Caco-2 (cell line): ENCODE data around the gene BEST4. TPM values are rescaled to one million over a fixed set of nuclear protein-coding genes. Genes with fewer than 3 reads are reported as not detected.

Experiments used
- BruUV-seq: library from RNA; stranded (reverse); fragments of 400-500 nt; replicated peaks from 2 replicates; lab custom pipeline; 2021; lab: Mats Ljungman, UMichigan
- CTCF ChIA-PET: fragments of 300-600 bp; sonication (Branson Sonifier 250); formaldehyde crosslinking; loops from one replicate; lab custom pipeline; 2022; ENCODE audit warnings: antibody characterized with exemption; lab: Charles Lee
- POLR2A ChIA-PET: fragments of 300-600 bp; sonication (Branson Sonifier 250); formaldehyde crosslinking; loops from one replicate; lab custom pipeline; 2022; ENCODE audit warnings: antibody characterized with exemption; lab: Charles Lee
- DNase-seq, 2 experiments: peaks; one replicate each; pipeline versions ENCODE4 v3.0.0 to v3.0.0-alpha.2; 2020 to 2022
- H3K27me3 ChIP-seq: replicated peaks from 2 replicates; pipeline ENCODE4 v1.6.0; 2011; ENCODE audit warnings: low read length; ENCODE audit not compliant: control insufficient read depth, insufficient read depth
- H3K36me3 ChIP-seq: 2 replicates; pipeline ENCODE4 v1.5.1; 2011; ENCODE audit warnings: low read length; ENCODE audit not compliant: control insufficient read depth, insufficient read depth
- H3K4me1 ChIP-seq: fragments of 250-450 bp; sonication (Bioruptor Pico); 2 replicates; pipeline ENCODE4 v1.5.1; 2020; ENCODE audit warnings: mild to moderate bottlenecking
- H3K4me3 ChIP-seq: 2 replicates; pipeline ENCODE4 v1.5.1; 2011; ENCODE audit warnings: low read depth, mild to moderate bottlenecking, control low read depth, low read length
- H3K9me3 ChIP-seq: fragments of 250-450 bp; sonication (Bioruptor Pico); 2 replicates; pipeline ENCODE4 v1.5.1; 2020; ENCODE audit warnings: mild to moderate bottlenecking, moderate library complexity
- H3K27ac Mint-ChIP-seq: one replicate; pipeline ENCODE4 v1.8.0; 2022; ENCODE audit warnings: mixed read lengths; ENCODE audit not compliant: unreplicated experiment
- H3K27me3 Mint-ChIP-seq: one replicate; pipeline ENCODE4 v1.8.0; 2022; ENCODE audit warnings: mixed read lengths; ENCODE audit not compliant: insufficient read depth, unreplicated experiment
- H3K36me3 Mint-ChIP-seq: one replicate; pipeline ENCODE4 v1.8.0; 2022; ENCODE audit warnings: mild to moderate bottlenecking, mixed read lengths; ENCODE audit not compliant: insufficient read depth, unreplicated experiment
- H3K4me1 Mint-ChIP-seq: one replicate; pipeline ENCODE4 v1.8.0; 2022; ENCODE audit warnings: low read depth, mixed read lengths; ENCODE audit not compliant: unreplicated experiment
- H3K4me3 Mint-ChIP-seq: one replicate; pipeline ENCODE4 v1.8.0; 2022; ENCODE audit warnings: mild to moderate bottlenecking, moderate library complexity, mixed read lengths; ENCODE audit not compliant: unreplicated experiment
- H3K9me3 Mint-ChIP-seq: one replicate; pipeline ENCODE4 v1.8.0; 2022; ENCODE audit warnings: mixed read lengths; ENCODE audit not compliant: unreplicated experiment
- CTCF ChIP-seq, 2 experiments: fragments of 200-600 bp in 1 of 2; IDR thresholded peaks; 1 replicate in 1 of 2; 2 replicates in 1 of 2; pipeline versions ENCODE4 v1.5.1 to v1.8.0; 2011 to 2022; ENCODE audit warnings: antibody characterized with exemption in 1 of 2, control low read depth in 1 of 2, inconsistent platforms in 1 of 2, low read depth in 1 of 2, low read length in 1 of 2, mild to moderate bottlenecking in 1 of 2, moderate library complexity in 1 of 2; ENCODE audit not compliant: insufficient read depth in 1 of 2, severe bottlenecking in 1 of 2, unreplicated experiment in 1 of 2
- intact Hi-C: fragments of 100-400 bp; cut with micrococcal nuclease; formaldehyde crosslinking; loops from one replicate; pipeline ENCODE4 v1.10.0; 2022; ENCODE audit not compliant: unreplicated experiment
- total RNA-seq: library from RNA; stranded (reverse); gene quantifications from 2 replicates; pipeline ENCODE4 v1.2.3, GENCODE V29; 2022

The BEST4 gene
- total RNA-seq, 1 experiment from 2014 or later: not detected

- H3K4me1 ChIP-seq: peaks cover 45% of the 10 kb centered on the region
- H3K27ac Mint-ChIP-seq: peak within 1 kb of the TSS; percentile 99
- POLR2A ChIA-PET: interaction anchor here (0.5 to 2.7 kb wide), 5 partner anchors 8 to 495 kb away, joined by 3 to 25 read pairs (median 6); partner anchors contain the start of genes PLK3 and RPS8
- no peak for TF ChIP-seq CTCF (IDR thresholded peaks at IDR 0.05; ENCODE audit: insufficient read depth in 1 of 2, low read depth in 1 of 2, low read length in 1 of 2, severe bottlenecking in 1 of 2, unreplicated experiment in 1 of 2)
- no peaks in the 10 kb centered on the region for H3K9me3 ChIP-seq
- intact Hi-C loops: no loop called here
- DNase-seq: peak in 1 of 2 experiments; percentile 34
- H3K36me3 ChIP-seq: no peaks in the 10 kb centered on the region
- peaks cover 18% of the 10 kb centered on the region for H3K4me1 Mint-ChIP-seq
- H3K36me3 Mint-ChIP-seq: peaks cover 19% of the 10 kb centered on the region
- CTCF ChIA-PET: interaction anchor here (0.9 to 1.9 kb wide), 3 partner anchors 8 to 17 kb away, joined by 3 to 13 read pairs (median 6); partner anchors contain the start of gene PLK3
- BruUV-seq: no TSS peak
- no peaks in the 10 kb centered on the region for H3K9me3 Mint-ChIP-seq
- peak within 1 kb of the TSS; percentile 53 for H3K4me3 Mint-ChIP-seq
- H3K27me3 Mint-ChIP-seq: no peaks in the 10 kb centered on the region
- H3K4me3 ChIP-seq: no peak within 1 kb of the TSS
- no peaks in the 10 kb centered on the region for H3K27me3 ChIP-seq
Observed at GRCh38 chr1:44808063-44808937, 20.3 kb upstream of the BEST4 start, which contains the start of gene BTBD19. Gene BTBD19 (plus strand): TSS chr1:44808523. CDS start chr1:44808821, 298 bp downstream.

GRCh38 chr1:44807364-44808062 is 19.5 kb upstream of the BEST4 start:
- CTCF ChIA-PET: no interaction called here
- Mint-ChIP-seq H3K4me1 (peaks cover 18% of the 10 kb centered on the region), H3K27ac (peak overlapping the region; percentile 99), H3K4me3 (peak overlapping the region; percentile 53), H3K27me3 (no peaks in the 10 kb centered on the region), H3K9me3 (no peaks in the 10 kb centered on the region), H3K36me3 (peaks cover 19% of the 10 kb centered on the region)
- Histone ChIP-seq H3K4me3 (no peak overlapping the region), H3K27me3 (no peaks in the 10 kb centered on the region), H3K36me3 (no peaks in the 10 kb centered on the region), H3K9me3 (no peaks in the 10 kb centered on the region), H3K4me1 (peaks cover 40% of the 10 kb centered on the region)
- intact Hi-C loops: no loop called here
- TSS peak; percentile 28 for BruUV-seq
- TF ChIP-seq CTCF (IDR thresholded peaks at IDR 0.05; ENCODE audit: insufficient read depth in 1 of 2, low read depth in 1 of 2, low read length in 1 of 2, severe bottlenecking in 1 of 2, unreplicated experiment in 1 of 2): no peak
- POLR2A ChIA-PET: interaction anchor here (1.0 to 2.7 kb wide), 2 partner anchors 12 to 32 kb away, joined by 5 to 24 read pairs; partner anchors contain the start of gene RPS8
- DNase-seq: peak; percentile 94 to 96
